GM18519 (cell line): ENCODE measurements around the gene STUB1.

ENCODE experiments used
- ATAC-seq: cut with Tn5 transposase; IDR thresholded peaks from one replicate; pipeline ENCODE4 v1.9.1; 2021; ENCODE audit warnings: mild to moderate bottlenecking, moderate library complexity; ENCODE audit not compliant: unreplicated experiment, low FRiP score

Gene STUB1

GRCh38 chr16:721765-722540, 41.7 kb downstream of the STUB1 start:
- ATAC-seq = no peak

- no peak for ATAC-seq
These were observed 42.8 kb downstream of the STUB1 start for GRCh38 chr16:722835-723633.

DNA sequence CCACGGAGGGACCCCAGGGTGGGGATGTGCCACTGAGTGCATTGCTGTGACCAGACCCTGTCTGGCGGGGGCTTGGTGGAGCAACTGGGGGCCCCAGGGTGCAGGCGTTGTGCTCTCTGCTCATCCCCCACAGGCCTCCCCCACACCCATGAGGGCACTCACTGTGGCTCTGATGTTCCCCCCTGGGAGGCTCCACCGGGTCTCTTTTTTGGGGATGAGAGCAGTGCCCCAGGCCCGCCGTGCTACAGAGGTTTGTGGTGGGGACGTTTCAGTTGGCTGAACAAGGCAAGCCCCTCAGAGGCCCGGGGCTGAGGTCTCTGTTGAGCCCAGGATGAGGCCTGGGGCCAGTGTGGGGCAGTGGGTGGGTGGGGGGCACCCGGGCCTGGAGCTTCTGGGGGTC, 43.5 kb downstream of the STUB1 start:
- ATAC-seq = no peak

GRCh38 chr16:724188-725040, 44.2 kb downstream of the STUB1 start:
- no peak for ATAC-seq

GRCh38 chr16:725041-725376, 44.8 kb downstream of the STUB1 start:
- no peak for ATAC-seq

DNA sequence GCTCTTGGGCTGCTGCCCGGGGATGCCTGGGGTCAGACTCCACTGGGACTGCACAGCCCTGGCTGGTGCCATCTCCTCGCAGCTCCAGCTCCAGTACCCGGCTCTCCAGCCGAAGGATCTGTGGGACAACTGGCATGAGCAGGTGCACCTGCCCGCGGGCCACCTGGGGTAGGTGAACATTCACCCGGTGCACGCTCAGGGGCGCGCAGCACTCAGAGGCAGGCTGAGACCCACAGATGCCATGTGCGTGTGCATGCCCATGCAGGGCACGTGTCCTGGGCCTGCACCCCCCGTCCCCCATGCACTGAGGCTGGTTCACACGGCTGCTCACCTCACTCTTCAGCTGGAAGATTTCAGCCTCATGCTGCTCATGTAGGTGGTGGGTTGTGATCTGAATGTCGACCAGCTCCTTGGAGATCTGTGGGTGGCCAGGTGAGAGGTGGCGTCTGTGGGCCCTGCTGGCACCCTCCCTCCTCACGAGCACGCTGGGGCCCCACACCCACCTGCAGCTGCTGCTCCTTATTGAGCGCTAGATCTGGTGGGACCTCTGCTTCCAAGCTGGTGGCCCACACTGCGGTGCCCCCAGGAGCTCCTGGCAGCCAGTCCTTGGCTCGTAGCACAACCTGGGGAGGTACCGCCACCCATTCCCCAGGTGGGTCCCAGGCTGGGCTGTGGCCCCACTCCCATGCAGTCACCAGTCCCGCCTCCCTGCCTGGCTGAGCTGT, 45.4 kb downstream of the STUB1 start:
- ATAC-seq = no peak

DNA sequence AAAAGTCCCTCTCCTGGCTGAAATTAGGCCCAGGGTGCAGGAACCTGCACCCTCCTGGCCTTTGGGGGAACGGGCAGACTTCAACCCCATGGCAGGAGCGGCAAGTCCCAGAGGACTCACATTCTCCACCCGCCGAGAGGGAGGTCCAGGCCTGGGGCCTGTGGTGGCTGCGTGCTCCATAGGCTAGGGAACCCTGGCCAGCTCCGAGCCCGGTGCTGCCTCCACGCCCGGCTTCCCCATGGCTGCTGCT, 45.9 kb downstream of the STUB1 start:
- ATAC-seq = no peak

- no peak for ATAC-seq
These were observed 46.5 kb downstream of the STUB1 start, which contains the start of the genes CCDC78 and HAGHL for GRCh38 chr16:726438-727290. TSS of gene CCDC78 (minus strand) at chr16:726443. CDS start at chr16:726367, 76 bp downstream. TSS of gene HAGHL (plus strand) at chr16:727106. CDS start at chr16:727510, 404 bp downstream.

- no peak for ATAC-seq
These were observed 47.2 kb downstream of the STUB1 start for GRCh38 chr16:727291-727977.

GRCh38 chr16:728131-728889, 48.1 kb downstream of the STUB1 start:
- no peak for ATAC-seq

DNA sequence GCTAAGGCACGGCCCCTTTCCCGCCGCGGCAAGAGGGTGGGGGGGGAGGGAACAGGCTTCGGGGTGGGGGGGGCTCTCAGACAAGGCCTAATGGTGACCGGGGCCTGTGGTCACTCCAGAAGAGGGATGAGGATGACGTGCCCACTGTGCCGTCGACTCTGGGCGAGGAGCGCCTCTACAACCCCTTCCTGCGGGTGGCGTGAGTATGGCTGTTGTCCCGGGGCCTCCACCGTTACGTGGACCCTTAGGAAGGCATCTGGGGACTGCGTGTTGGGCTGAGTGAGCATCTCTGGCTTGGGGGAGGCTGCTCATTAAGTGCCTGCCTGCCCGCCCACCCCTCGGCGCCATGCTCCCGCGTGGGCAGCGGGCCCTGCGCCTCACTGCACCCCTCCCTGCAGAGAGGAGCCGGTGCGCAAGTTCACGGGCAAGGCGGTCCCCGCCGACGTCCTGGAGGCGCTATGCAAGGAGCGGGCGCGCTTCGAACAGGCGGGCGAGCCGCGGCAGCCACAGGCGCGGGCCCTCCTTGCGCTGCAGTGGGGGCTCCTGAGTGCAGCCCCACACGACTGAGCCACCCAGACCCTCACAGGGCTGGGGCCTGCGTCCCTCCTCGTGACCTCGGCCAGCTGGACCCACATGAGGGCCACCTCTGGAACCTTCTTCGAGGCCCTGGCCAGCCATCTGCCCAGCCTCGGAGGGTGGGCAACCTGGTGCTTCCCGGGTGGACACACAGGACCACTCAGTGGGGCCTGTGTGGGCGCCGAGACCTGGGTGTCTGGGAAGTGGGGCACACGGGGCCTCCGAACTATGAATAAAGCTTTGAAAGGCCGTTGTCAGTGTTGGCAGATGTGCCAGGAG, 48.9 kb downstream of the STUB1 start:
- no peak for ATAC-seq

DNA sequence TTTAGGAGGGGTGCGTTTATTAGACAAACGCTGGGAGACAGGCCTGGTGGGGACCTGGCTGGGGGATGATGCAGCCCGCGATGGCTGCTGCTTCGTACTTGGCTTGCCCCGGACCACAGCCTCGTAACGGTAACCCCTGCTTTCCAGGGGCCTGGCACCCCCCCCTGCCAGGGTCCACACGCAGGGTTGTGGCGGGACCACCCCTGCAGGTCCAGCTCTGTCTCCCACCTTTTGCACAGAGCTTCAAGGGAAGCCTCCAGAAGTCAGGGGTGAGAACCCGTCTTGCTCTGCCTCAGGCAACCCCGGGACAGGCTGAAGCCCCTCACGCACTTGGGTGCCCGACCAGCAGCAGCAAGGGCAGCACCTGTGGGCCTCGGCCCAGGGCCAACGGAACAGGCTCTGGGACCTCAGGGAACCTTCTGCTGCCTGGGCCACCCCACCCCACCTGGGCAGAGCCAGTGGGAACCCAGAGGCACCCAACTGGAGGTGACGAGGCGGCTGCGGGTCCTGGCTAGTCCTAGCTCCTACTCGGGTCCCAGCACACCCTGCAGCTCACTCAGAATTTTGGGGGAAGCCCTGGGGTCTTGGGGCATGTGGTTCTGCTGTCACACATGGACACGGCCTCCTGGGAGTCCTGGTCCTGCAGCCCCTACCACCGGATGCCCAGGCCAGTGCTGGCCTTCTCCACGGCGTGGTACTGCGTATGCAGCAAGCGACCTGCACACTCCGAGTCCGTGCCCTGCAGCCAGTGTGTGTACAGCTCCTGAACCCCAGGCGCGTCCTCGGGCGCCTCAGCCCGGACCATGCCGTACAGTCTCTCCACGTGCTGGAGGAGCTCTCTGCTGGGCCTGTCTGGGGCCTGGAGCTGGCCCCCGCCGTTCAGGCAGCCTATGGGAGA, 49.8 kb downstream of the STUB1 start:
- no peak for ATAC-seq

DNA sequence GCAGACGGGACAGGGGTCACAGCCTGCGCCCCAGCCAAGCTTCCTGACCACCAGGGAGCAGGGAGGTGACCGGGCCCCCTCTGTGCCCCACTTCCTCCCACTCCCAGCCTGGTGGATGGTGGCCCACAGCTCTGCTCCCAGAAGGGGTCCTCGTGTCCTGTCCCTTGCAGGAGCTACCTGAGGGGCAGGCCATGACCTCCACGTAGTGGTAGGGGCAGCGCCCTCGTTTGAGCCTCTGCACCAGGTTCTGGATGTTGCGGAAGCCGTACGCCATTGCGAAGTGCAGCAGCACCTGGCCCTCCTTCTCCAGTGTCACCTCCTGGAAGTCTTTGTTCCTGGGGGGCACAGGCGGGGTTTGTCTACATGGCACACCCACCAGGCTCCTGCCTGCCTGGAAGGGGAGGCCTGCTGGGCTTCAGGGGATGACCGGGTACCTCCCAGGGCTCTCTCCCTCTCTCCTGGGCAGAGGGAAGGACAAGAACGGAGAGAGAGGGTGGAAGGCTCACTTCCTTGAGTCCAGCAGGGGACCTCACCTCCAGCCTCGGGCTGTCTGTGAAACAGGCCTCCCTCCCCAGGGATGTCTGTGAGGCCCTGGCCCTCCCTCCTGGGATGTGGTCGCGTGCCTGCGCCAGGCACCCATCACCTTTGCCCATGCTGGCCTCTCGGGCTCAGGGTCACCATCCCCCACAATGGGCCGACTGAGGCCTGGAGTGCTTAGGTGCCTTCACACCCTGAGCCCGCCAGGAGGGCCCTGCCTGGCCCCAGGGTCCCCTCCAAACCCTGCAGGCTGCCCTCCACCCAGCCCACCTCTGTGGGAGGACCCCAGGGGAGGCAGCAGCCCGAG, 50.7 kb downstream of the STUB1 start:
- no peak for ATAC-seq

DNA sequence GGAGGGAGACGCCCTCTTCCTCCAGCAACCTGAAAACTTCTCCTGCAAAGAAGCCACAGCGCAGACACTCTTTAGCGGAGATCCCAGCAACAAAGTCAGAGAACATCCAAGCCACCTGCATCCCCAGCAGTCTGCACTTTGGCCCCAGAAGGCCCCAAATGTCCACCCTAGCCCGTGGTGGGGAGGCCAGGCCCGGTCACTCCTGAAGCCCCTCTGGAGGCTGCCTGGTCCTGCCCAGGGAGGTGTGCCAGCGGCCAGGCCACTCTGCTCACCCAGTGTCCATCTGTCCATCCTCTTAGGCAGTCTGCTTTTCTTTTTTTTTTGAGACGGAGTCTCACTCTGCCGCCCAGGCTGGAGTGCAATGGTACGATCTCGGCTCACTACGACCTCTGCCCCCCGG, 52.1 kb downstream of the STUB1 start:
- ATAC-seq = no peak
